Heart left ventricle (tissue), 13 donors: ENCODE data around the gene GPANK1.

Experiments
- POLR2A ChIP-seq, 2 donors: fragments of 450-650 bp; IDR thresholded peaks; one replicate each; pipeline ENCODE4 v1.6.1; 2017; ENCODE audit warnings: antibody characterized with exemption in 2 of 2, mild to moderate bottlenecking in 2 of 2, moderate library complexity in 2 of 2
- TF ChIP-seq, protein P1 (sequence below), 12 donors: fragments of 200-600 bp; sonication (generic) in 4 of 12; IDR thresholded peaks; one replicate each; pipeline versions ENCODE4 v1.5.0 to v1.8.0; 2018 to 2022; ENCODE audit warnings: antibody characterized with exemption in 12 of 12, mild to moderate bottlenecking in 5 of 12
- donor health status: ischemic (EF 13 %, LVEDD 7.1; RV severe dilation, severe dysfunction).
- donor health status: DM: no; HTN: yes; CAD: no.
- donor health status: DM: no; HTN: no; CAD: no.
- donor health status: ischemic (EF 25% LVEDD 6.9; RV normal size, moderate dysfunction).
- donor health status: ischemic (EF 25% LVEDD 5.7; RV mildly dilated, moderate dysfunction).
- donor health status: ischemic (EF 35%, LVEDD 5.7; RV mildly dilated, moderate dysfunction).
- donor health status: nonischemic (EF 11% LVEDD 7.7; RV severe dilation, severe dysfunction).
- donor health status: DM: yes; HTN: yes; CAD: no.
- donor health status: PGD.
- donor health status: ischemic (EF 29% LVEDD 5.4; RV normal size, mild dysfunction).
- donor health status: nonischemic (EF 23%, LVEDD 6.1; RV moderate dilation, normal function).

DNA sequence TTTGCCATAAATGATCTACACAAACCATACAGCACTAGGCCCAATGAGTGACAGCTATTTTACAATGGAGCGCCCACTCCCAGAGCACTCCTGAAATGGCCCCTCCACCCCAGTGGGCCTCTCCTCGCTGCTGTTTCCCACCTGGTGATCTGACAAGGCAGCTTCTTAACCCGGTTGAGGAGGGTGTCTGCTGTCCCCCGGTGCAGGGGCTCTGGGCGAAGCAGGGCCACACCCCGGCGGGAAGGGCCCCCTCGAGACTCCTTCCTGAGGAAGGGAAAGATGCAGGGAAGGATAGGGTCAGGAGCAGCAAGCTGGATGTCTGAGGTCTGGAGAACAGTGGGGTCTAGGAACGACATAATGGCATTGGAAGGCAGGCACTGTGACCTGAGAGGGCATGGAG is 28.1 kb upstream of the GPANK1 start:
- TF ChIP-seq, protein P1, sequence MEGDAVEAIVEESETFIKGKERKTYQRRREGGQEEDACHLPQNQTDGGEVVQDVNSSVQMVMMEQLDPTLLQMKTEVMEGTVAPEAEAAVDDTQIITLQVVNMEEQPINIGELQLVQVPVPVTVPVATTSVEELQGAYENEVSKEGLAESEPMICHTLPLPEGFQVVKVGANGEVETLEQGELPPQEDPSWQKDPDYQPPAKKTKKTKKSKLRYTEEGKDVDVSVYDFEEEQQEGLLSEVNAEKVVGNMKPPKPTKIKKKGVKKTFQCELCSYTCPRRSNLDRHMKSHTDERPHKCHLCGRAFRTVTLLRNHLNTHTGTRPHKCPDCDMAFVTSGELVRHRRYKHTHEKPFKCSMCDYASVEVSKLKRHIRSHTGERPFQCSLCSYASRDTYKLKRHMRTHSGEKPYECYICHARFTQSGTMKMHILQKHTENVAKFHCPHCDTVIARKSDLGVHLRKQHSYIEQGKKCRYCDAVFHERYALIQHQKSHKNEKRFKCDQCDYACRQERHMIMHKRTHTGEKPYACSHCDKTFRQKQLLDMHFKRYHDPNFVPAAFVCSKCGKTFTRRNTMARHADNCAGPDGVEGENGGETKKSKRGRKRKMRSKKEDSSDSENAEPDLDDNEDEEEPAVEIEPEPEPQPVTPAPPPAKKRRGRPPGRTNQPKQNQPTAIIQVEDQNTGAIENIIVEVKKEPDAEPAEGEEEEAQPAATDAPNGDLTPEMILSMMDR (IDR thresholded peaks at IDR 0.05): no peak
- no peak for TF ChIP-seq POLR2A (IDR thresholded peaks at IDR 0.05)
